IMR-90 (cell line): Measurements from ENCODE around the gene LYSMD4. TPM values are rescaled to one million over a fixed set of nuclear protein-coding genes. Genes with fewer than 3 reads are reported as not detected.

Experiments
- ATAC-seq: fragments of 200-7000 bp; cut with Tn5 transposase; 2 replicates; pipeline ENCODE4 v1.9.1; 2020; ENCODE audit warnings: low read depth, mild to moderate bottlenecking, moderate library complexity
- BruUV-seq: library from RNA; stranded (reverse); fragments of 400-500 nt; replicated peaks from 2 replicates; lab custom pipeline; 2021; lab: Mats Ljungman, UMichigan
- CTCF ChIA-PET: fragments of 300-600 bp; formaldehyde crosslinking; extraction: SDS; loops from one replicate; lab custom pipeline; 2021; ENCODE audit warnings: antibody characterized with exemption; lab: Yijun Ruan, JAX
- POLR2A ChIA-PET: fragments of 300-600 bp; sonication (Branson Sonifier 250); formaldehyde crosslinking; loops from one replicate; lab custom pipeline; 2022; ENCODE audit warnings: antibody characterized with exemption; ENCODE audit not compliant: unreplicated experiment; lab: Charles Lee
- DNase-seq: peaks from one replicate; pipeline ENCODE4 v3.0.0; 2013
- H2AFZ ChIP-seq: replicated peaks from 2 replicates; pipeline ENCODE3; 2013; ENCODE audit warnings: low read length, mild to moderate bottlenecking; ENCODE audit not compliant: poor library complexity
- H2AK5ac ChIP-seq: 2 replicates; pipeline ENCODE4 v1.6.1; 2013; ENCODE audit warnings: low read depth, low read length, inconsistent platforms
- H2AK9ac ChIP-seq: replicated peaks from 2 replicates; pipeline ENCODE3; 2013; ENCODE audit warnings: mild to moderate bottlenecking, low read depth, low read length, moderate library complexity; ENCODE audit not compliant: poor library complexity
- H2BK120ac ChIP-seq: 2 replicates; pipeline ENCODE4 v1.6.1; 2013; ENCODE audit warnings: low read depth, low read length, inconsistent platforms
- H2BK15ac ChIP-seq: 3 replicates; pipeline ENCODE4 v1.6.1; 2013; ENCODE audit warnings: low read depth, low read length, inconsistent platforms
- H2BK20ac ChIP-seq: 2 replicates; pipeline ENCODE4 v1.6.1; 2013; ENCODE audit warnings: low read depth, mild to moderate bottlenecking, inconsistent platforms, low read length, moderate library complexity
- H2BK5ac ChIP-seq: 2 replicates; pipeline ENCODE4 v1.6.1; 2013; ENCODE audit warnings: mild to moderate bottlenecking, low read depth, low read length, inconsistent platforms; ENCODE audit not compliant: poor library complexity, severe bottlenecking
- H3K14ac ChIP-seq: replicated peaks from 2 replicates; pipeline ENCODE4 v1.6.1; 2013; ENCODE audit warnings: low read depth, low read length, inconsistent platforms
- H3K18ac ChIP-seq: 2 replicates; pipeline ENCODE4 v1.6.1; 2013; ENCODE audit warnings: low read depth, low read length, control low read depth
- H3K23ac ChIP-seq: 2 replicates; pipeline ENCODE4 v1.6.1; 2013; ENCODE audit warnings: low read depth, low read length, inconsistent platforms
- H3K27ac ChIP-seq: 2 replicates; pipeline ENCODE4 v1.5.1; 2013; ENCODE audit warnings: mild to moderate bottlenecking, control low read depth, low read length; ENCODE audit not compliant: insufficient read depth
- H3K27me3 ChIP-seq: 2 replicates; pipeline ENCODE4 v1.6.1; 2013; ENCODE audit warnings: low read length; ENCODE audit not compliant: control insufficient read depth, insufficient read depth
- H3K36me3 ChIP-seq: 2 replicates; pipeline ENCODE4 v1.6.1; 2013; ENCODE audit warnings: low read length, mixed read lengths; ENCODE audit not compliant: control insufficient read depth, insufficient read depth
- H3K4ac ChIP-seq: 2 replicates; pipeline ENCODE4 v1.6.1; 2013; ENCODE audit warnings: low read depth, low read length, inconsistent platforms
- H3K4me1 ChIP-seq: 2 replicates; pipeline ENCODE4 v1.6.1; 2013; ENCODE audit warnings: low read length, mixed read lengths; ENCODE audit not compliant: control insufficient read depth, insufficient read depth
- H3K4me2 ChIP-seq: 2 replicates; pipeline ENCODE4 v1.6.1; 2013; ENCODE audit warnings: low read depth, mild to moderate bottlenecking, control low read depth, low read length, moderate library complexity
- H3K4me3 ChIP-seq: 2 replicates; pipeline ENCODE4 v1.5.1; 2013; ENCODE audit warnings: low read depth, mild to moderate bottlenecking, control low read depth, low read length, moderate library complexity; ENCODE audit not compliant: insufficient read depth
- H3K56ac ChIP-seq: 2 replicates; pipeline ENCODE4 v1.6.1; 2013; ENCODE audit warnings: low read length, inconsistent platforms; ENCODE audit not compliant: insufficient read depth; ENCODE audit errors: extremely low read depth
- H3K79me1 ChIP-seq, 2 experiments: 2 replicates each; pipeline ENCODE4 v1.6.1; 2013; ENCODE audit warnings: low read length in 2 of 2, inconsistent platforms in 1 of 2, low read depth in 1 of 2
- H3K9ac ChIP-seq: 2 replicates; pipeline ENCODE4 v1.6.1; 2013; ENCODE audit warnings: low read depth, low read length, control low read depth
- H3K9me1 ChIP-seq: 2 replicates; pipeline ENCODE4 v1.6.1; 2013; ENCODE audit warnings: low read length, inconsistent platforms; ENCODE audit not compliant: insufficient read depth
- H3K9me3 ChIP-seq: 2 replicates; pipeline ENCODE4 v1.6.1; 2013; ENCODE audit warnings: low read length; ENCODE audit not compliant: control insufficient read depth, insufficient read depth
- H4K20me1 ChIP-seq: 2 replicates; pipeline ENCODE4 v1.6.1; 2013; ENCODE audit warnings: low read length, inconsistent platforms; ENCODE audit not compliant: insufficient read depth
- H4K5ac ChIP-seq: 2 replicates; pipeline ENCODE4 v1.6.1; 2013; ENCODE audit warnings: mild to moderate bottlenecking, low read depth, low read length, control low read depth
- H4K8ac ChIP-seq, 2 experiments: 2 replicates each; pipeline ENCODE4 v1.6.1; 2013; ENCODE audit warnings: low read depth in 2 of 2, low read length in 2 of 2, control low read depth in 1 of 2, inconsistent platforms in 1 of 2
- H4K91ac ChIP-seq: 2 replicates; pipeline ENCODE4 v1.6.1; 2013; ENCODE audit warnings: low read depth, low read length, inconsistent platforms; ENCODE audit not compliant: insufficient read depth
- BHLHE40 ChIP-seq: fragments of 150-350 bp; IDR thresholded peaks from 2 replicates; pipeline ENCODE4 v1.6.1; 2016; ENCODE audit warnings: mild to moderate bottlenecking, low read depth, low read length
- CEBPB ChIP-seq: IDR thresholded peaks from 2 replicates; pipeline ENCODE4 v1.6.1; 2012; ENCODE audit warnings: low read depth, low read length, improper control_type of control experiment
- CHD1 ChIP-seq: IDR thresholded peaks from 2 replicates; pipeline ENCODE4 v1.6.1; 2012; ENCODE audit warnings: low read depth, low read length, improper control_type of control experiment
- CTCF ChIP-seq: conservative IDR thresholded peaks from 2 replicates; pipeline ENCODE4 v1.5.1; 2012; ENCODE audit warnings: mild to moderate bottlenecking, low read depth, low read length, improper control_type of control experiment
- FOS ChIP-seq: fragments of 150-350 bp; IDR thresholded peaks from 2 replicates; pipeline ENCODE4 v1.6.1; 2016; ENCODE audit warnings: low read depth, low read length
- MAZ ChIP-seq: IDR thresholded peaks from 2 replicates; pipeline ENCODE4 v1.6.1; 2012; ENCODE audit warnings: low read depth, mild to moderate bottlenecking, low read length, improper control_type of control experiment, moderate library complexity, borderline replicate concordance
- NFE2L2 ChIP-seq: fragments of 150-350 bp; IDR thresholded peaks from 2 replicates; pipeline ENCODE4 v1.6.1; 2016; ENCODE audit warnings: low read depth, mild to moderate bottlenecking, low read length
- RAD21 ChIP-seq: IDR thresholded peaks from 2 replicates; pipeline ENCODE4 v1.6.1; 2012; ENCODE audit warnings: low read length, improper control_type of control experiment
- RFX5 ChIP-seq: IDR thresholded peaks from 2 replicates; pipeline ENCODE4 v1.8.0; 2012; ENCODE audit warnings: low read depth, mild to moderate bottlenecking, low read length, moderate library complexity
- USF2 ChIP-seq: fragments of 150-350 bp; IDR thresholded peaks from 2 replicates; pipeline ENCODE4 v1.6.1; 2017; ENCODE audit warnings: mild to moderate bottlenecking, antibody characterized with exemption, low read length, low read depth
- WGBS, 2 experiments: methylation state at CpG; one replicate each; pipeline versions ENCODE4 v1.1.5 to v1.1.7; 2013; ENCODE audit warnings: missing lambda C conversion rate in 2 of 2; ENCODE audit not compliant: insufficient read length in 1 of 2; ENCODE audit errors: extremely low coverage in 2 of 2; 5-methylcytosine and 5-hydroxymethylcytosine counted together
- dilution Hi-C: fragments of 300-500 bp; cut with HindIII; formaldehyde crosslinking; loops from one replicate; pipeline ENCODE4 v1.14.3; 2018; ENCODE audit warnings: low sequenced_read_pairs; ENCODE audit not compliant: unreplicated experiment
- in situ Hi-C: fragments of 300-500 bp; cut with MboI; formaldehyde crosslinking; loops from 3 replicates; pipeline ENCODE4 v1.14.3; 2019; ENCODE audit warnings: low sequenced_read_pairs, inconsistent platforms, mixed read lengths
- intact Hi-C: fragments of 100-400 bp; cut with micrococcal nuclease; formaldehyde crosslinking; loops from 2 replicates; pipeline ENCODE4 v1.10.0; 2022
- polyA plus RNA-seq, 3 experiments: library from polyadenylated mRNA; depleted of rRNA; stranded (reverse); fragments of >200 nt; gene quantifications; 2 replicates each; pipeline ENCODE4 v1.2.3, GENCODE V29; 2012; ENCODE audit warnings: low replicate concordance in 1 of 3
- total RNA-seq: library from RNA; depleted of rRNA; stranded (reverse); fragments of >200 nt; gene quantifications from 2 replicates; pipeline ENCODE4 v1.2.3, GENCODE V29; 2012

The LYSMD4 gene
- total and polyA plus RNA-seq, 2 of the 4 experiments (the other 2 are of a cell fraction): 4.5 to 5.0 TPM

GRCh38 chr15:99752556-99752955, 19.3 kb upstream of the LYSMD4 start:
- H4K91ac ChIP-seq: no peak overlapping the region
- POLR2A ChIA-PET: no interaction called here
- no peaks in the 10 kb centered on the region for H3K36me3 ChIP-seq
- no peak overlapping the region for H2BK15ac ChIP-seq
- H3K4me2 ChIP-seq: no peak overlapping the region
- H3K9me3 ChIP-seq: no peaks in the 10 kb centered on the region
- no peak overlapping the region for H4K5ac ChIP-seq
- H3K9ac ChIP-seq: no peak overlapping the region
- no peak overlapping the region for H2BK120ac ChIP-seq
- H3K14ac ChIP-seq: no peak overlapping the region
- H2BK5ac ChIP-seq: no peak overlapping the region
- no peak overlapping the region for H3K18ac ChIP-seq
- no peaks in the 10 kb centered on the region for H3K79me1 ChIP-seq
- WGBS, 2 experiments: 83% methylated on average over 3 of the region's 4 CpGs; no CpG with 5 or more reads in 1 of the 2 experiments
- no peak overlapping the region for H3K4me3 ChIP-seq
- intact Hi-C loops: no loop called here
- no peak overlapping the region for H2AK9ac ChIP-seq
- no peak for ATAC-seq
- H3K27me3 ChIP-seq: peaks cover 17% of the 10 kb centered on the region; the same call in 1 of the 2 replicates
- H3K4me1 ChIP-seq: no peaks in the 10 kb centered on the region
- no peak overlapping the region for H3K23ac ChIP-seq
- H4K8ac ChIP-seq: no peak overlapping the region
- dilution Hi-C loops: no loop called here
- no peak overlapping the region for H3K4ac ChIP-seq
- TF ChIP-seq BHLHE40: no peak
- TF ChIP-seq MAZ: no peak
- no peak for TF ChIP-seq CTCF
- no peak for TF ChIP-seq RFX5
- TF ChIP-seq CHD1: no peak
- TF ChIP-seq RAD21: no peak
- no peak for TF ChIP-seq CEBPB
- TF ChIP-seq USF2: no peak
- no peak for TF ChIP-seq FOS
- TF ChIP-seq NFE2L2: no peak
- no peak overlapping the region for H2AK5ac ChIP-seq
- no peaks in the 10 kb centered on the region for H3K9me1 ChIP-seq
- H3K56ac ChIP-seq: no peak overlapping the region
- no TSS peak for BruUV-seq
- CTCF ChIA-PET: interaction anchor here (1.7 kb wide), 1 partner anchor 480 kb away, joined by 3 read pairs; no protein-coding TSS in a partner anchor
- DNase-seq: no peak
- H2BK20ac ChIP-seq: no peak overlapping the region
- no peak overlapping the region for H3K27ac ChIP-seq
- no peaks in the 10 kb centered on the region for H4K20me1 ChIP-seq
- in situ Hi-C loops: no loop called here
- H2AFZ ChIP-seq: no peak overlapping the region
